Natural killer cell (primary cell): ENCODE results near the gene GNPDA1. TPM values are rescaled to one million over a fixed set of nuclear protein-coding genes. Genes with fewer than 3 reads are reported as not detected.

Source experiments
- ATAC-seq, 3 donors: fragments of 150-1000 bp in 2 of 3; fragments of 200-7000 bp in 1 of 3; cut with Tn5 transposase; 1 replicate in 1 of 3; 2 replicates in 2 of 3; pipeline ENCODE4 v1.10.0; 2021; ENCODE audit warnings: mild to moderate bottlenecking in 2 of 3, moderate library complexity in 2 of 3
- DNase-seq, 2 donors: peaks; one replicate each; pipeline versions ENCODE4 v3.0.0 to v3.0.0-alpha.2; 2013 to 2021; ENCODE audit warnings: mixed read lengths in 1 of 2
- H3K27ac ChIP-seq: one replicate; pipeline ENCODE4 v1.5.1; 2013; ENCODE audit warnings: mild to moderate bottlenecking, low read length
- H3K27me3 ChIP-seq: one replicate; pipeline ENCODE4 v1.6.1; 2013; ENCODE audit warnings: low read length; ENCODE audit not compliant: control insufficient read depth, insufficient read depth
- H3K36me3 ChIP-seq: one replicate; pipeline ENCODE4 v1.6.1; 2013; ENCODE audit warnings: low read length; ENCODE audit not compliant: control insufficient read depth, insufficient read depth
- H3K4me1 ChIP-seq: one replicate; pipeline ENCODE4 v1.6.1; 2013; ENCODE audit warnings: low read length; ENCODE audit not compliant: control insufficient read depth, insufficient read depth
- H3K4me3 ChIP-seq: one replicate; pipeline ENCODE4 v1.5.1; 2013; ENCODE audit warnings: low read length
- H3K9me3 ChIP-seq: one replicate; pipeline ENCODE4 v1.6.1; 2013; ENCODE audit warnings: low read length; ENCODE audit not compliant: control insufficient read depth, insufficient read depth
- H3K27ac Mint-ChIP-seq, 2 donors: one replicate each; pipeline ENCODE4 v1.8.0; 2022; ENCODE audit warnings: mild to moderate bottlenecking in 2 of 2, mixed read lengths in 2 of 2, moderate library complexity in 1 of 2
- H3K27me3 Mint-ChIP-seq, 2 donors: one replicate each; pipeline ENCODE4 v1.8.0; 2022; ENCODE audit warnings: low read depth in 2 of 2, mixed read lengths in 2 of 2
- H3K36me3 Mint-ChIP-seq: one replicate; pipeline ENCODE4 v1.8.0; 2022; ENCODE audit warnings: mixed read lengths
- H3K4me1 Mint-ChIP-seq, 2 donors: one replicate each; pipeline ENCODE4 v1.8.0; 2022; ENCODE audit warnings: mixed read lengths in 2 of 2
- H3K4me3 Mint-ChIP-seq: one replicate; pipeline ENCODE4 v1.8.0; 2022; ENCODE audit warnings: mild to moderate bottlenecking, moderate library complexity, mixed read lengths
- H3K9me3 Mint-ChIP-seq, 2 donors: one replicate each; pipeline ENCODE4 v1.8.0; 2022; ENCODE audit warnings: mixed read lengths in 2 of 2
- WGBS: methylation state at CpG from one replicate; pipeline ENCODE4 v1.1.7; 2013; ENCODE audit warnings: missing lambda C conversion rate; ENCODE audit not compliant: insufficient coverage; 5-methylcytosine and 5-hydroxymethylcytosine counted together
- intact Hi-C: fragments of 100-400 bp; cut with micrococcal nuclease; formaldehyde crosslinking; loops from one replicate; pipeline ENCODE4 v1.14.2; 2022
- total RNA-seq, 4 donors: library from RNA; stranded (reverse); fragments of 120-200 nt in 1 of 4; gene quantifications; one replicate each; pipeline versions ENCODE4 v1.2.3 to v1.2.4, GENCODE V29; 2013 to 2022
- TF ChIP-seq, protein P1 (sequence below): fragments of 200-600 bp; IDR thresholded peaks from one replicate; pipeline ENCODE4 v1.8.0; 2022; ENCODE audit warnings: antibody characterized with exemption

Gene GNPDA1
- total RNA-seq, 3 donors from 2014 or later (not counting 1 experiment from before 2014, with no cell fraction given): 10.7 to 12.0 (median 11.2) TPM

- Histone ChIP-seq H3K27me3 (no peaks in the 10 kb centered on the region), H3K9me3 (no peaks in the 10 kb centered on the region), H3K36me3 (peaks cover 34% of the 10 kb centered on the region), H3K4me1 (peaks cover 24% of the 10 kb centered on the region), H3K27ac (peak overlapping the region; percentile 38), H3K4me3 (no peak overlapping the region)
- Mint-ChIP-seq H3K4me1 (peaks cover 22% of the 10 kb centered on the region in 2 donors), H3K27me3 (no peaks in the 10 kb centered on the region), H3K27ac (peak overlapping the region; percentile 60 to 80), H3K9me3 (no peaks in the 10 kb centered on the region), H3K36me3 (peaks cover 7% of the 10 kb centered on the region), H3K4me3 (peak overlapping the region; percentile 60)
- TF ChIP-seq, protein P1, sequence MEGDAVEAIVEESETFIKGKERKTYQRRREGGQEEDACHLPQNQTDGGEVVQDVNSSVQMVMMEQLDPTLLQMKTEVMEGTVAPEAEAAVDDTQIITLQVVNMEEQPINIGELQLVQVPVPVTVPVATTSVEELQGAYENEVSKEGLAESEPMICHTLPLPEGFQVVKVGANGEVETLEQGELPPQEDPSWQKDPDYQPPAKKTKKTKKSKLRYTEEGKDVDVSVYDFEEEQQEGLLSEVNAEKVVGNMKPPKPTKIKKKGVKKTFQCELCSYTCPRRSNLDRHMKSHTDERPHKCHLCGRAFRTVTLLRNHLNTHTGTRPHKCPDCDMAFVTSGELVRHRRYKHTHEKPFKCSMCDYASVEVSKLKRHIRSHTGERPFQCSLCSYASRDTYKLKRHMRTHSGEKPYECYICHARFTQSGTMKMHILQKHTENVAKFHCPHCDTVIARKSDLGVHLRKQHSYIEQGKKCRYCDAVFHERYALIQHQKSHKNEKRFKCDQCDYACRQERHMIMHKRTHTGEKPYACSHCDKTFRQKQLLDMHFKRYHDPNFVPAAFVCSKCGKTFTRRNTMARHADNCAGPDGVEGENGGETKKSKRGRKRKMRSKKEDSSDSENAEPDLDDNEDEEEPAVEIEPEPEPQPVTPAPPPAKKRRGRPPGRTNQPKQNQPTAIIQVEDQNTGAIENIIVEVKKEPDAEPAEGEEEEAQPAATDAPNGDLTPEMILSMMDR: no peak
- intact Hi-C loops: no loop called here
- ATAC-seq (peak; percentile 73 to 90 (median 82)), DNase-seq (peak in 1 of 2 donors; percentile 67)
- 29% methylated on average over 3 of the region's 3 CpGs for WGBS
These were observed 6.2 kb downstream of the GNPDA1 start for GRCh38 chr5:142006363-142007236.

DNA sequence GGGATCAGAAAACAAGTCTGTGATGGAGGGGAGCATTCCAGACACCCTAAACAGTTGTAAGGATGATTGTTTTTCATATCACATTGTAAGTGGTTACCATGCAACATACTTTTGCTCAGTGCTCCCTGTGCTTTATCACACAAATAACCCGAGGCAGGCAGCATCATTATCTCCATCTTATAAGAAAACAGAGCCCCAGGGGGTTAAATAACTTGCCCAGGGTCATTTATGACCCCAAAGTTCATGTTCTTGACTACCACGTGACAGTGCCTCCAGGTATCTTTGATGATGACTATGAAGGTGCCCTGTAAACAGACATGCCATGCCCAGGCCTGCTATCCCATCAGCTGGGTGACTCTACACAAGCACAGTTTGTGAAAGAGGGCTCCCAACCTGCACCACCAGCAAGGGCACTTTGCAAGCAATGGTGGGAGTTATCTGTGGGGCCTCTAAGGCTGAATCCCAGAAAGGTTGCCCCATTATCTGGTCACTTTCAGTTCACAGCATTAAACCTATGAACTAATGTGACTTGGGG, 9.5 kb downstream of the GNPDA1 start:
- Histone ChIP-seq H3K4me1 (peaks cover 23% of the 10 kb centered on the region), H3K27ac (no peak overlapping the region), H3K4me3 (no peak overlapping the region), H3K27me3 (no peaks in the 10 kb centered on the region), H3K9me3 (no peaks in the 10 kb centered on the region), H3K36me3 (peaks cover 39% of the 10 kb centered on the region)
- DNase-seq: no peak
- intact Hi-C loops: no loop called here
- Mint-ChIP-seq H3K27me3 (no peaks in the 10 kb centered on the region), H3K27ac (no peak overlapping the region), H3K36me3 (peaks cover 7% of the 10 kb centered on the region), H3K4me1 (peaks cover 21 to 22% of the 10 kb centered on the region in 2 donors), H3K9me3 (no peaks in the 10 kb centered on the region), H3K4me3 (no peak overlapping the region)
- TF ChIP-seq, protein P1: no peak
- no peak for ATAC-seq
- 91% methylated on average over 2 of the region's 2 CpGs for WGBS

GRCh38 chr5:142000704-142001484, 11.9 kb downstream of the GNPDA1 start:
- Histone ChIP-seq H3K27me3 (no peaks in the 10 kb centered on the region), H3K4me3 (no peak overlapping the region), H3K9me3 (no peaks in the 10 kb centered on the region), H3K36me3 (peaks cover 35% of the 10 kb centered on the region), H3K4me1 (peaks cover 3% of the 10 kb centered on the region), H3K27ac (no peak overlapping the region)
- ATAC-seq: no peak
- Mint-ChIP-seq H3K36me3 (peaks cover 7% of the 10 kb centered on the region), H3K4me1 (peaks cover 0 to 6% of the 10 kb centered on the region in 2 donors), H3K27me3 (no peaks in the 10 kb centered on the region), H3K9me3 (no peaks in the 10 kb centered on the region), H3K27ac (peak overlapping the region in 1 of 2 donors; percentile 45), H3K4me3 (no peak overlapping the region)
- WGBS: 90% methylated on average over 5 of the region's 6 CpGs
- peak in 1 of 2 donors; percentile 46 for DNase-seq
- intact Hi-C loops: no loop called here
- TF ChIP-seq, protein P1: no peak
